Endothelial cell of umbilical vein (primary cell): ENCODE data around the gene PRPH. TPM values are rescaled to one million over a fixed set of nuclear protein-coding genes. Genes with fewer than 3 reads are reported as not detected.

Experiments used
- BruUV-seq: library from RNA; stranded (reverse); fragments of 400-500 nt; replicated peaks from 2 replicates; lab custom pipeline; 2021; lab: Mats Ljungman, UMichigan
- CTCF ChIA-PET: fragments of 300-600, 350-600 bp; sonication (Branson Sonifier 250); formaldehyde crosslinking; loops from one replicate; lab custom pipeline; 2021; ENCODE audit warnings: antibody characterized with exemption, inconsistent platforms; lab: Charles Lee
- POLR2A ChIA-PET: fragments of 300-600, 350-600 bp; sonication (Branson Sonifier 250); formaldehyde crosslinking; loops from one replicate; lab custom pipeline; 2021; ENCODE audit warnings: antibody characterized with exemption, inconsistent platforms; lab: Charles Lee
- DNase-seq: peaks from one replicate; pipeline ENCODE4 v3.0.0-alpha.2; 2011; ENCODE audit warnings: low read depth, low spot score
- FAIRE-seq: peaks from 2 replicates; lab custom pipeline; 2011; peaks lifted over from hg19 to GRCh38; lab: Jason Lieb, UNC
- H2AFZ ChIP-seq: 2 replicates; pipeline ENCODE4 v1.6.0; 2012; ENCODE audit warnings: low read depth, low read length, control low read depth, inconsistent platforms
- H3K27ac ChIP-seq: 2 replicates; pipeline ENCODE4 v1.5.1; 2011; ENCODE audit warnings: low read depth, mild to moderate bottlenecking, control low read depth, low read length, moderate library complexity; ENCODE audit not compliant: insufficient read depth
- H3K27me3 ChIP-seq, 2 experiments: 2 replicates each; pipeline versions ENCODE4 v1.6.0 to v1.6.1; 2011; ENCODE audit warnings: low read length in 2 of 2, mixed read lengths in 1 of 2; ENCODE audit not compliant: control insufficient read depth in 2 of 2, insufficient read depth in 2 of 2
- H3K36me3 ChIP-seq, 2 experiments: 2 replicates in 1 of 2; 3 replicates in 1 of 2; pipeline ENCODE4 v1.5.1; 2011; ENCODE audit warnings: low read length in 2 of 2, mild to moderate bottlenecking in 1 of 2, moderate library complexity in 1 of 2; ENCODE audit not compliant: control insufficient read depth in 2 of 2, insufficient read depth in 2 of 2; ENCODE audit errors: extremely low read depth in 1 of 2
- H3K4me1 ChIP-seq: 3 replicates; pipeline ENCODE4 v1.5.1; 2011; ENCODE audit warnings: mild to moderate bottlenecking, low read length; ENCODE audit not compliant: control insufficient read depth, insufficient read depth; ENCODE audit errors: extremely low read depth
- H3K4me2 ChIP-seq: 2 replicates; pipeline ENCODE4 v1.6.1; 2011; ENCODE audit warnings: low read length, control low read depth, mixed read lengths; ENCODE audit not compliant: insufficient read depth
- H3K4me3 ChIP-seq, 3 experiments: fragments of 200-600 bp in 1 of 3; sonication (generic), shearing (Covaris generic) in 1 of 3; replicated peaks in 1 of 3; 2 replicates each; pipeline ENCODE4 v1.5.1; 2011 to 2016; ENCODE audit warnings: control low read depth in 3 of 3, low read length in 3 of 3, mild to moderate bottlenecking in 2 of 3, inconsistent platforms in 1 of 3, low read depth in 1 of 3, moderate library complexity in 1 of 3; ENCODE audit not compliant: insufficient read depth in 1 of 3
- H3K79me2 ChIP-seq: 2 replicates; pipeline ENCODE4 v1.6.0; 2012; ENCODE audit warnings: low read length, inconsistent platforms; ENCODE audit not compliant: control insufficient read depth, insufficient read depth
- H3K9ac ChIP-seq: replicated peaks from 2 replicates; pipeline ENCODE3; 2011; ENCODE audit warnings: low read length, control low read depth; ENCODE audit not compliant: insufficient read depth; ENCODE audit errors: extremely low read depth
- H3K9me1 ChIP-seq: replicated peaks from 3 replicates; pipeline ENCODE4 v1.6.0; 2011; ENCODE audit warnings: mild to moderate bottlenecking, low read length; ENCODE audit not compliant: control insufficient read depth, insufficient read depth; ENCODE audit errors: extremely low read depth
- H3K9me3 ChIP-seq: replicated peaks from 2 replicates; pipeline ENCODE4 v1.5.1; 2012; ENCODE audit warnings: low read length, inconsistent platforms; ENCODE audit not compliant: control insufficient read depth, insufficient read depth
- H4K20me1 ChIP-seq: replicated peaks from 2 replicates; pipeline ENCODE3; 2011; ENCODE audit warnings: mild to moderate bottlenecking, low read length; ENCODE audit not compliant: control insufficient read depth, insufficient read depth; ENCODE audit errors: extremely low read depth
- CTCF ChIP-seq, 2 donors: IDR thresholded peaks; 1 replicate in 1 of 2; 2 replicates in 1 of 2; pipeline ENCODE4 v1.5.1; 2011; ENCODE audit warnings: low read length in 2 of 2, mild to moderate bottlenecking in 2 of 2, moderate library complexity in 2 of 2, control low read depth in 1 of 2, inconsistent platforms in 1 of 2, low read depth in 1 of 2; ENCODE audit not compliant: insufficient read depth in 1 of 2; ENCODE audit errors: extremely low read depth in 1 of 2
- EZH2 ChIP-seq: IDR thresholded peaks from 2 replicates; pipeline ENCODE4 v1.6.1; 2012; ENCODE audit warnings: borderline replicate concordance, low read depth, mild to moderate bottlenecking, moderate library complexity, low read length, inconsistent platforms; ENCODE audit not compliant: severe bottlenecking
- FOS ChIP-seq: IDR thresholded peaks from 2 replicates; pipeline ENCODE4 v1.6.1; 2011; ENCODE audit warnings: mild to moderate bottlenecking, low read length, moderate library complexity, borderline replicate concordance; ENCODE audit not compliant: insufficient read depth
- GATA2 ChIP-seq: IDR thresholded peaks from 2 replicates; pipeline ENCODE4 v1.7.0; 2011; ENCODE audit warnings: low read depth, mild to moderate bottlenecking, moderate library complexity, mixed read lengths, low read length; ENCODE audit not compliant: insufficient read length, insufficient read depth
- JUN ChIP-seq: IDR thresholded peaks from 2 replicates; pipeline ENCODE4 v1.6.1; 2011; ENCODE audit warnings: borderline replicate concordance, low read depth; ENCODE audit not compliant: insufficient read length, insufficient read depth
- MAX ChIP-seq: IDR thresholded peaks from 2 replicates; pipeline ENCODE4 v1.6.1; 2011; ENCODE audit not compliant: insufficient read depth, insufficient read length
- MYC ChIP-seq: IDR thresholded peaks from one replicate; pipeline ENCODE4 v1.6.1; 2011; ENCODE audit warnings: mild to moderate bottlenecking, low read depth, low read length
- POLR2A ChIP-seq: IDR thresholded peaks from 2 replicates; pipeline ENCODE4 v1.6.1; 2012; ENCODE audit warnings: low read depth, mild to moderate bottlenecking, control low read depth, low read length
- POLR2AphosphoS5 ChIP-seq: IDR thresholded peaks from 2 replicates; pipeline ENCODE4 v1.6.1; 2012; ENCODE audit warnings: low read depth, mild to moderate bottlenecking, control low read depth, low read length, moderate library complexity; ENCODE audit not compliant: insufficient read depth
- dilution Hi-C: fragments of 300-500 bp; cut with MboI; formaldehyde crosslinking; loops from one replicate; pipeline ENCODE4 v1.15.0; 2019; ENCODE audit warnings: low sequenced_read_pairs; ENCODE audit not compliant: extremely low pct_ligation_motif_present
- intact Hi-C: fragments of 100-400 bp; cut with micrococcal nuclease; formaldehyde crosslinking; loops from one replicate; pipeline ENCODE4 v1.10.0; 2022
- polyA plus RNA-seq, 4 experiments: library from polyadenylated mRNA; depleted of rRNA in 3 of 4; stranded (reverse) in 3 of 4; unstranded in 1 of 4; fragments of >200 nt; gene quantifications; 2 replicates each; pipeline versions ENCODE4 v1.2.1 to v1.2.3, GENCODE V29; 2011 to 2012; ENCODE audit warnings: missing spikeins in 1 of 4
- total RNA-seq: library from RNA; stranded (reverse); gene quantifications from 2 replicates; pipeline ENCODE4 v1.2.3, GENCODE V29; 2021

Gene PRPH
- total and polyA plus RNA-seq, 2 donors (not counting 3 experiments of a cell fraction or from before 2014, with no cell fraction given): not detected

GRCh38 chr12:49330631-49331379, 35.9 kb downstream of the PRPH start:
- no peak overlapping the region for H3K4me2 ChIP-seq
- FAIRE-seq (no peak), DNase-seq (no peak)
- CTCF ChIA-PET: interaction anchor here (0.6 to 9.0 kb wide), 49 partner anchors 8 to 410 kb away, joined by 3 to 280 read pairs (median 5); partner anchors contain the start of genes DNAJC22, FAM186B, KCNH3 and PRPF40B
- H3K36me3 ChIP-seq: peaks cover 4% of the 10 kb centered on the region in 2 experiments
- no peaks in the 10 kb centered on the region for H3K9me1 ChIP-seq
- no peaks in the 10 kb centered on the region for H3K4me1 ChIP-seq
- no peaks in the 10 kb centered on the region for H4K20me1 ChIP-seq
- intact Hi-C loops (loop anchor here (1.0 kb wide), 3 partner anchors 16 to 249 kb away; no protein-coding TSS in a partner anchor), dilution Hi-C loops (no loop called here)
- no peak overlapping the region for H3K27ac ChIP-seq
- POLR2A ChIA-PET: interaction anchor here (0.6 kb wide), 1 partner anchor 138 kb away, joined by 10 read pairs; no protein-coding TSS in a partner anchor
- TF ChIP-seq FOS (no peak), MAX (no peak), JUN (no peak), GATA2 (no peak), CTCF (IDR thresholded peaks at IDR 0.05; ENCODE audit: extremely low read depth in 1 of 2, insufficient read depth in 1 of 2, low read depth in 1 of 2, low read length in 2 of 2) (no peak), MYC (no peak), POLR2AphosphoS5 (no peak), EZH2 (no peak), POLR2A (no peak)
- no peaks in the 10 kb centered on the region for H3K9me3 ChIP-seq
- H3K79me2 ChIP-seq: no peaks in the 10 kb centered on the region
- no peak overlapping the region for H3K4me3 ChIP-seq
- peaks cover 25% of the 10 kb centered on the region in 2 experiments for H3K27me3 ChIP-seq
- no TSS peak for BruUV-seq
- no peak overlapping the region for H3K9ac ChIP-seq
- H2AFZ ChIP-seq: no peak overlapping the region
